H9 (cell line): Measurements from ENCODE around the gene LDLRAD4. TPM values are rescaled to one million over a fixed set of nuclear protein-coding genes. Genes with fewer than 3 reads are reported as not detected.

Experiments used
- DNase-seq: peaks from one replicate; pipeline ENCODE4 v3.0.0-alpha.2; 2017
- H2AFZ ChIP-seq: one replicate; pipeline ENCODE4 v1.6.1; 2013; ENCODE audit warnings: mild to moderate bottlenecking, low read length, control low read depth, moderate library complexity
- H2AK5ac ChIP-seq: 2 replicates; pipeline ENCODE4 v1.6.1; 2013; ENCODE audit warnings: low read length, control low read depth, mixed read lengths; ENCODE audit not compliant: insufficient read length
- H2BK120ac ChIP-seq: one replicate; pipeline ENCODE4 v1.6.1; 2013; ENCODE audit warnings: low read depth, mild to moderate bottlenecking, low read length, control low read depth, inconsistent platforms; ENCODE audit not compliant: poor library complexity, severe bottlenecking
- H2BK12ac ChIP-seq: 2 replicates; pipeline ENCODE4 v1.6.1; 2013; ENCODE audit warnings: low read length, control low read depth, mixed read lengths, low read depth; ENCODE audit not compliant: insufficient read length
- H2BK15ac ChIP-seq: 2 replicates; pipeline ENCODE4 v1.6.1; 2013; ENCODE audit warnings: low read depth, low read length, control low read depth
- H2BK20ac ChIP-seq: one replicate; pipeline ENCODE4 v1.6.1; 2013; ENCODE audit warnings: low read depth, mild to moderate bottlenecking, low read length, control low read depth, inconsistent platforms; ENCODE audit not compliant: poor library complexity, severe bottlenecking
- H2BK5ac ChIP-seq: 2 replicates; pipeline ENCODE4 v1.6.1; 2013; ENCODE audit warnings: low read length, control low read depth, mixed read lengths; ENCODE audit not compliant: insufficient read length
- H3K14ac ChIP-seq: 2 replicates; pipeline ENCODE4 v1.6.1; 2013; ENCODE audit warnings: low read length, control low read depth; ENCODE audit not compliant: insufficient read depth
- H3K18ac ChIP-seq: 2 replicates; pipeline ENCODE4 v1.6.1; 2013; ENCODE audit warnings: low read depth, mild to moderate bottlenecking, mixed read lengths, low read length, control low read depth; ENCODE audit not compliant: insufficient read length
- H3K23ac ChIP-seq: 2 replicates; pipeline ENCODE4 v1.6.1; 2013; ENCODE audit warnings: low read length, control low read depth, mixed read lengths, low read depth; ENCODE audit not compliant: insufficient read length
- H3K23me2 ChIP-seq: 2 replicates; pipeline ENCODE4 v1.6.1; 2013; ENCODE audit warnings: low read depth, mild to moderate bottlenecking, mixed read lengths, low read length, control low read depth; ENCODE audit not compliant: insufficient read length, poor library complexity, severe bottlenecking
- H3K27ac ChIP-seq: 2 replicates; pipeline ENCODE4 v1.5.1; 2013; ENCODE audit warnings: low read length, control low read depth, mixed read lengths, low read depth; ENCODE audit not compliant: insufficient read length
- H3K27me3 ChIP-seq: 2 replicates; pipeline ENCODE4 v1.6.1; 2013; ENCODE audit warnings: low read length, control low read depth, inconsistent platforms; ENCODE audit not compliant: insufficient read depth
- H3K4ac ChIP-seq: 2 replicates; pipeline ENCODE4 v1.6.1; 2013; ENCODE audit warnings: low read depth, mild to moderate bottlenecking, control low read depth, inconsistent platforms, low read length, moderate library complexity
- H3K4me1 ChIP-seq: 2 replicates; pipeline ENCODE4 v1.6.1; 2013; ENCODE audit warnings: low read length, control low read depth, inconsistent platforms; ENCODE audit not compliant: insufficient read depth
- H3K4me2 ChIP-seq: 2 replicates; pipeline ENCODE4 v1.6.1; 2013; ENCODE audit warnings: low read length, control low read depth, mixed read lengths; ENCODE audit not compliant: insufficient read length, insufficient read depth
- H3K56ac ChIP-seq: 2 replicates; pipeline ENCODE4 v1.6.1; 2013; ENCODE audit warnings: low read depth, mild to moderate bottlenecking, mixed read lengths, low read length, control low read depth; ENCODE audit not compliant: insufficient read length
- H3K79me1 ChIP-seq: 2 replicates; pipeline ENCODE4 v1.6.1; 2013; ENCODE audit warnings: low read depth, mild to moderate bottlenecking, moderate library complexity, low read length, control low read depth, inconsistent platforms; ENCODE audit not compliant: insufficient read depth, poor library complexity, severe bottlenecking
- H3K79me2 ChIP-seq: 2 replicates; pipeline ENCODE4 v1.6.1; 2013; ENCODE audit warnings: low read length, control low read depth, inconsistent platforms; ENCODE audit not compliant: insufficient read depth
- H3K9ac ChIP-seq: 2 replicates; pipeline ENCODE4 v1.6.1; 2013; ENCODE audit warnings: low read length, control low read depth, mixed read lengths; ENCODE audit not compliant: insufficient read length; ENCODE audit errors: extremely low read depth
- H3K9me3 ChIP-seq: one replicate; pipeline ENCODE4 v1.6.1; 2013; ENCODE audit warnings: low read depth, low read length, inconsistent platforms; ENCODE audit not compliant: control insufficient read depth
- H3T11ph ChIP-seq: one replicate; pipeline ENCODE4 v1.6.1; 2013; ENCODE audit warnings: mild to moderate bottlenecking, low read length, control low read depth, inconsistent platforms
- H4K20me1 ChIP-seq: one replicate; pipeline ENCODE4 v1.6.1; 2013; ENCODE audit not compliant: control insufficient read depth, insufficient read length, insufficient read depth
- H4K5ac ChIP-seq: 2 replicates; pipeline ENCODE4 v1.6.1; 2013; ENCODE audit warnings: low read depth, mild to moderate bottlenecking, mixed read lengths, low read length, control low read depth; ENCODE audit not compliant: insufficient read length
- H4K8ac ChIP-seq: replicated peaks from 2 replicates; pipeline ENCODE4 v1.6.1; 2013; ENCODE audit warnings: low read length, control low read depth, mixed read lengths, low read depth; ENCODE audit not compliant: insufficient read length
- H4K91ac ChIP-seq: 2 replicates; pipeline ENCODE4 v1.6.1; 2013; ENCODE audit warnings: low read depth, mild to moderate bottlenecking, moderate library complexity, mixed read lengths, low read length, control low read depth; ENCODE audit not compliant: insufficient read length
- H3K27ac Mint-ChIP-seq, 3 experiments: 2 replicates in 2 of 3; 3 replicates in 1 of 3; pipeline ENCODE4 v1.8.0; 2020 to 2021; ENCODE audit warnings: mixed read lengths in 3 of 3, mild to moderate bottlenecking in 1 of 3, moderate library complexity in 1 of 3
- H3K27me3 Mint-ChIP-seq: 2 replicates; pipeline ENCODE4 v1.8.0; 2021; ENCODE audit warnings: low read depth, mild to moderate bottlenecking, moderate library complexity, mixed read lengths
- H3K36me3 Mint-ChIP-seq, 3 experiments: 2 replicates in 2 of 3; 3 replicates in 1 of 3; pipeline ENCODE4 v1.8.0; 2020 to 2021; ENCODE audit warnings: low read depth in 3 of 3, mixed read lengths in 3 of 3; ENCODE audit not compliant: insufficient read depth in 1 of 3
- H3K4me1 Mint-ChIP-seq, 2 experiments: 2 replicates each; pipeline ENCODE4 v1.8.0; 2020; ENCODE audit warnings: mixed read lengths in 2 of 2
- H3K4me3 Mint-ChIP-seq, 2 experiments: 2 replicates in 1 of 2; 3 replicates in 1 of 2; pipeline ENCODE4 v1.8.0; 2020 to 2021; ENCODE audit warnings: mild to moderate bottlenecking in 2 of 2, mixed read lengths in 2 of 2, moderate library complexity in 1 of 2
- H3K9me3 Mint-ChIP-seq, 2 experiments: 2 replicates in 1 of 2; 3 replicates in 1 of 2; pipeline ENCODE4 v1.8.0; 2020; ENCODE audit warnings: mild to moderate bottlenecking in 2 of 2, mixed read lengths in 2 of 2, moderate library complexity in 1 of 2
- CTCF ChIP-seq: fragments of 200-600 bp; sonication (generic); conservative IDR thresholded peaks from 3 replicates; pipeline ENCODE4 v1.8.0; 2021; ENCODE audit warnings: antibody characterized with exemption, mild to moderate bottlenecking
- WGBS: extraction: QIAGEN DNeasy Blood & Tissue Kit; methylation state at CpG from one replicate; pipeline ENCODE4 v1.1.7; 2013; ENCODE audit warnings: missing lambda C conversion rate, low lambda C conversion rate, mixed read lengths; ENCODE audit not compliant: insufficient read length; ENCODE audit errors: extremely low coverage; 5-methylcytosine and 5-hydroxymethylcytosine counted together
- total RNA-seq: library from RNA; stranded (reverse); gene quantifications from 2 replicates; pipeline ENCODE4 v1.2.1, GENCODE V29; 2021

LDLRAD4 gene
- total RNA-seq, 1 experiment from 2014 or later = 3.9 TPM

- Histone ChIP-seq H2BK120ac (no peak overlapping the region), H4K20me1 (no peaks in the 10 kb centered on the region), H3K9ac (no peak overlapping the region), H3K18ac (no peak overlapping the region), H3T11ph (no peak overlapping the region), H4K91ac (no peak overlapping the region), H4K8ac (no peak overlapping the region), H2BK20ac (no peak overlapping the region), H3K4me1 (0 out of 2 replicates have a peak, but pooled peaks cover 3% of the 10 kb centered on the region), H3K4me2 (no peak overlapping the region), H3K4ac (no peak overlapping the region), H3K23ac (no peak overlapping the region), H2AFZ (no peak overlapping the region), H3K9me3 (no peaks in the 10 kb centered on the region), H3K14ac (no peak overlapping the region), H2BK12ac (no peak overlapping the region), H3K79me2 (no peaks in the 10 kb centered on the region), H2BK5ac (no peak overlapping the region), H2AK5ac (no peak overlapping the region), H3K56ac (no peak overlapping the region), H3K27me3 (no peaks in the 10 kb centered on the region), H3K27ac (no peak overlapping the region), H4K5ac (no peak overlapping the region), H2BK15ac (no peak overlapping the region), H3K23me2 (no peaks in the 10 kb centered on the region), H3K79me1 (no peaks in the 10 kb centered on the region)
- Mint-ChIP-seq H3K27me3 (peaks cover 6% of the 10 kb centered on the region), H3K36me3 (peaks cover 0 to 3% (median 0%) of the 10 kb centered on the region in 3 experiments; a peak in 1 of 7 replicates), H3K4me1 (peaks cover 25 to 29% of the 10 kb centered on the region in 2 experiments), H3K4me3 (no peak overlapping the region), H3K9me3 (peaks cover 12% of the 10 kb centered on the region in 2 experiments; a peak in 2 of 5 replicates), H3K27ac (no peak overlapping the region; a peak in 1 of 7 replicates)
- DNase-seq = no peak
- TF ChIP-seq CTCF = no peak
- no CpG with 5 or more reads among the region's 5 CpGs for WGBS
These were observed 35.2 kb upstream of the LDLRAD4 start for GRCh38 chr18:13183359-13183758.
